ENCODE measurements around the gene ITFG2.

- TF ChIP-seq EZH2 (IDR thresholded peaks at IDR 0.05) = no peak
- no peak for TF ChIP-seq POLR2AphosphoS5 (IDR thresholded peaks at IDR 0.05; ENCODE audit: borderline replicate concordance, low read depth, low read length)
These were observed 27.5 kb upstream of the ITFG2 start for GRCh38 chr12:2785017-2785416.

Measured in SK-N-MC (cell line).